ENCODE measurements around the gene AMOT.

Gene AMOT

DNA sequence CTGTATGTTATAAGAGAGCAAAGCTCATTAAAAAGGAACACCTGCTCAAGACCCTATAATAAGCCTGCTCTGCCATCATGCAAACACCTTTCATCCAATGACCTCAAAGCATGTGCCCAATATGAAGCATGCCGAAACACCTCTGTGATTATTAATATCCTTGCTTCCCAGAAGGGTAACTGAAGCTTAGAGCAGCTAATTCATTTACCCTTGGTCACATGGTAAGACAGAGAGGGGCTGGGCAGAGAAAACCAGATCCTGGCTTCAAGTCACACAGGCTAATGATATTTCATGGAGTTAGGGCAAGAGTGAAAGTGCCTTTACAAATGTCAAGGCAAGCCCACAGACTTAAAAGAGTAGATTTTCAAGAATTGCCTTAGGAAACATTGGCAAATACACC lies 5.6 kb downstream of the AMOT start:
- Histone ChIP-seq H3K4me1 (ENCODE audit: control insufficient read depth, insufficient read depth, low read length) (peaks cover 16% of the 10 kb centered on the region), H3K9me3 (ENCODE audit: control insufficient read depth, insufficient read depth, low read length) (no peaks in the 10 kb centered on the region), H3K4me3 (ENCODE audit: low read depth, low read length) (no peak overlapping the region), H3K9ac (ENCODE audit: low read depth, low read length) (no peak overlapping the region), H3K36me3 (ENCODE audit: control insufficient read depth, insufficient read depth, low read length) (no peaks in the 10 kb centered on the region), H3K27me3 (ENCODE audit: control insufficient read depth, insufficient read depth, low read length) (peaks cover 46% of the 10 kb centered on the region)

DNA sequence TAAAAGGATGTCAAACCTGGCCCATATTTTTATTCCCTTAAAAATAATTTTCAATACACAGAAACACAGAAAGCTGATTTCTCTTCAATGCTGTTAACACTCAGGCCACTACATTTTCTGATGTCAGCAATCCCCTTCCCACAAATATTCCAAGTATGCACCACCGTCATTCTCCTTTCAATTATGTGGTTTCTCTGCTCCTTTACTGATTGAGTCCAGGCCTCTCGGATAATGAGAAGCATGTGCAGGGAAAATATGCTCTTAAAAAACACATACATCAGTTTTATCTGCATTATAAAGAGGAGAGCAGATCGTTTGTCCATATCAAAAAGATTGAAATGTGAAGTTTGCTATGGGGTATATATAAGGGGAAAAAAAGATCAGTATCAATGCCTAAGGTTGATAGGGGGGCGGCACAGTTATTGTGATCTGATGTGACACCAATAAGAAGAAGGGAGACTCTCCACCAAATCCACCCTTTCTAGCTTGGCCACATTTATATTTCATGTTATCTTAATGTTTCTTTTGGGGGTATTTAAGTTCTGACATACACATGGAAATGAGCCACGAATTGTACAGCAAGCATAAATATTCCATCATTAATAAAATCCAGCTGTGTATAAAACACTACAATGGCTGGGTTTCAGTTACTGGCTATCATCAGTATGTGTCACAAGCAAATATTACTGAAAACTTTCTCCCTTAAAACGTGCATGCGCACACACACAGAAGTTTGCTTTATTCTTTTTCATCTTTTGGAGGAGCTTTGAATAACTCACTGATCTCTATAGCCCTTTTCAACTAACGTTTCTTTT lies 6.4 kb downstream of the AMOT start:
- Histone ChIP-seq H3K36me3 (ENCODE audit: control insufficient read depth, insufficient read depth, low read length) (no peaks in the 10 kb centered on the region), H3K4me3 (ENCODE audit: low read depth, low read length) (no peak overlapping the region), H3K9me3 (ENCODE audit: control insufficient read depth, insufficient read depth, low read length) (no peaks in the 10 kb centered on the region), H3K9ac (ENCODE audit: low read depth, low read length) (no peak overlapping the region), H3K4me1 (ENCODE audit: control insufficient read depth, insufficient read depth, low read length) (peaks cover 16% of the 10 kb centered on the region), H3K27me3 (ENCODE audit: control insufficient read depth, insufficient read depth, low read length) (peaks cover 38% of the 10 kb centered on the region)

GRCh38 chrX:112832481-112833095 lies 8.0 kb downstream of the AMOT start:
- no peaks in the 10 kb centered on the region for H3K36me3 ChIP-seq (ENCODE audit: control insufficient read depth, insufficient read depth, low read length)
- H3K27me3 ChIP-seq (ENCODE audit: control insufficient read depth, insufficient read depth, low read length), result peaks cover 21% of the 10 kb centered on the region
- H3K9me3 ChIP-seq (ENCODE audit: control insufficient read depth, insufficient read depth, low read length), result no peaks in the 10 kb centered on the region
- no peak overlapping the region for H3K9ac ChIP-seq (ENCODE audit: low read depth, low read length)
- H3K4me3 ChIP-seq (ENCODE audit: low read depth, low read length), result no peak overlapping the region
- peaks cover 10% of the 10 kb centered on the region for H3K4me1 ChIP-seq (ENCODE audit: control insufficient read depth, insufficient read depth, low read length)

DNA sequence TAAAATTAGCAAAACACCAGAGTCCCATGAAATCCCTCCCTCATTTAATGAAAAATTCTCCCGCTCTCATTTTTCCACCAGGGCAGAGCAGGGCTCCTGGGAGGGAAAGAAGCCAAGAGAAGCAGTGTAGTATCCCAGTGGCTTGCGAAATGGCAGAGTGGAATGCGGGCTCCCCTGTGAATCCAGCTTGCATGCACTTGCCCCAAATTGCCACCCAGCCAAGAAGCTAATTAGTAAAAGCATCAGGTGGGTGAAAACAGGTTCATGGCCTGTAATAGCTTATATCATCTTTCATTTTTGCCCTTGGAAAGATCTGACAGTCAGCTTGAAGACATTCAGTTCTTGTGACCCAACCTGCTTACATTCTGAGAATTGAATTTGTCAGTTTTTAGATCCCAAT lies 10.1 kb downstream of the AMOT start:
- Histone ChIP-seq H3K4me1 (ENCODE audit: control insufficient read depth, insufficient read depth, low read length) (peaks cover 7% of the 10 kb centered on the region), H3K36me3 (ENCODE audit: control insufficient read depth, insufficient read depth, low read length) (no peaks in the 10 kb centered on the region), H3K9me3 (ENCODE audit: control insufficient read depth, insufficient read depth, low read length) (no peaks in the 10 kb centered on the region), H3K4me3 (ENCODE audit: low read depth, low read length) (no peak overlapping the region), H3K27me3 (ENCODE audit: control insufficient read depth, insufficient read depth, low read length) (peaks cover 7% of the 10 kb centered on the region), H3K9ac (ENCODE audit: low read depth, low read length) (no peak overlapping the region)

GRCh38 chrX:112827292-112827903 lies 13.2 kb downstream of the AMOT start:
- H3K9ac ChIP-seq (ENCODE audit: low read depth, low read length), result no peak overlapping the region
- H3K27me3 ChIP-seq (ENCODE audit: control insufficient read depth, insufficient read depth, low read length), result no peaks in the 10 kb centered on the region
- H3K9me3 ChIP-seq (ENCODE audit: control insufficient read depth, insufficient read depth, low read length), result no peaks in the 10 kb centered on the region
- no peaks in the 10 kb centered on the region for H3K4me1 ChIP-seq (ENCODE audit: control insufficient read depth, insufficient read depth, low read length)
- no peak overlapping the region for H3K4me3 ChIP-seq (ENCODE audit: low read depth, low read length)
- no peaks in the 10 kb centered on the region for H3K36me3 ChIP-seq (ENCODE audit: control insufficient read depth, insufficient read depth, low read length)

- Histone ChIP-seq H3K36me3 (ENCODE audit: control insufficient read depth, insufficient read depth, low read length) (no peaks in the 10 kb centered on the region), H3K4me3 (ENCODE audit: low read depth, low read length) (no peak overlapping the region), H3K4me1 (ENCODE audit: control insufficient read depth, insufficient read depth, low read length) (no peaks in the 10 kb centered on the region), H3K9ac (ENCODE audit: low read depth, low read length) (no peak overlapping the region), H3K27me3 (ENCODE audit: control insufficient read depth, insufficient read depth, low read length) (no peaks in the 10 kb centered on the region), H3K9me3 (ENCODE audit: control insufficient read depth, insufficient read depth, low read length) (no peaks in the 10 kb centered on the region)
Measured at GRCh38 chrX:112826023-112826422, 14.6 kb downstream of the AMOT start.

DNA sequence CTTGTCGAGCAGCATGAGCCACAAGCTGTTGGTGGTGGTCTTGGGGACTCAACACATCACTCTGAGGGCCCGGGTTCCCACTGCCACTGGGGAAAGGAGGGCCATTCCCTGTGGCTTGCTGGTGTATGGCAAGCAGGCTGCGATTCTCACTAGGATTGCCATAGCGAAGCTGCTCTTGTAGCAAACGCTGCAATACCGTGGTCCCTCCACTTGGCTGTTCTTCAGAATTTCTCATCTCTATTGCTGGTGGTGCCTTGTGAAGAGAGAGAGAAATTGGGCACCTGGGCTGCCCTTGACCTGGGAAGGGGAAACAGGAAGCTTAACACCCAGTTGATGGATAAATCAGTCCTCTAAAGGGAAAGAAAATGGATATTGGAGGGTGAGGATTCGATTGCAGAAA lies 17.7 kb downstream of the AMOT start:
- no peaks in the 10 kb centered on the region for H3K27me3 ChIP-seq (ENCODE audit: control insufficient read depth, insufficient read depth, low read length)
- H3K4me3 ChIP-seq (ENCODE audit: low read depth, low read length), result no peak overlapping the region
- no peak overlapping the region for H3K9ac ChIP-seq (ENCODE audit: low read depth, low read length)
- peaks cover 8% of the 10 kb centered on the region for H3K4me1 ChIP-seq (ENCODE audit: control insufficient read depth, insufficient read depth, low read length)
- no peaks in the 10 kb centered on the region for H3K9me3 ChIP-seq (ENCODE audit: control insufficient read depth, insufficient read depth, low read length)
- H3K36me3 ChIP-seq (ENCODE audit: control insufficient read depth, insufficient read depth, low read length), result no peaks in the 10 kb centered on the region

DNA sequence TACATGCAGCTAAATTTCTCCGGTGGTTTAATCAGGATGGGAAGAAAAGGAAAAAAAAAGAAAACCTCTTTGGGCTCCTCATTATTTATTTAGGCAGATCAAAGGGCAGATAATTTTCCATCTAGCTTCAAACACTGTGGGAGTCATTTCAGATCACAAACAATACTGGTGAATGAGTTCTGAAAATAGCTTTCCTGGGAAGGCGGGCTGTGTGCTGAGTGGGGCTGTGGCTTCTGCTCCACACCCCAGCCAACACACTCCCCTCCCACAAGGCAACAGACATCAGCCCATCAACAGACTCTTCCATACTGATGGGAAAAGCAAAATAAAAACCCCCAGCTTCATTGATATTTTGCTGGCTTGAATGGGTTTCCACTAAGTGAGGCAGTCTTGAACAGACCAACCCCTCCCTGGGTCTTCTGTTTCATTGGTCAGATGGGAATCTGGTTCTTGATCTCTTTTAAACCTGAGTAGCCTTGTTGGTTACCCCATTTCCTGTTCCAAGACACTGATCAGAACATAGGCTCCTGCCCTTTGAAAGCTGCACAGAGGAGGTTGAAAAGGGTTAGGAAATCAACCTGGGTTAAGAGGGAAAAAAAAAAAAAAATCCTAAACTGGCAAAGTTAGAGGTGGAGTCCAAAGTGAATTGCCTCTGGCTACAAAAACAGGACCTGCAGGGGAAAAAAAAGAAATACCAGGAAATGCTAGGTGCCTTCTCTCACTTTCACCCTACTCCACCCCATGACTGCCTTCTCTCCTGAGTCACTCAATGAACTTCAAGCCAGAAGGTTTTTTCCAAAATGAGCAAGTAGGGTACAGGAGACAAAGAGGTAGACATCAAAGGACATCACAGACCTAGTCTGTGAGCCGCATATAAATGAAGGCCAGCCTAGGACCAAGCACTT lies 20.0 kb downstream of the AMOT start:
- Histone ChIP-seq H3K9me3 (ENCODE audit: control insufficient read depth, insufficient read depth, low read length) (no peaks in the 10 kb centered on the region), H3K27me3 (ENCODE audit: control insufficient read depth, insufficient read depth, low read length) (no peaks in the 10 kb centered on the region), H3K4me1 (ENCODE audit: control insufficient read depth, insufficient read depth, low read length) (peaks cover 8% of the 10 kb centered on the region), H3K36me3 (ENCODE audit: control insufficient read depth, insufficient read depth, low read length) (no peaks in the 10 kb centered on the region), H3K4me3 (ENCODE audit: low read depth, low read length) (no peak overlapping the region), H3K9ac (ENCODE audit: low read depth, low read length) (no peak overlapping the region)

GRCh38 chrX:112819813-112820212 lies 20.8 kb downstream of the AMOT start:
- Histone ChIP-seq H3K4me1 (ENCODE audit: control insufficient read depth, insufficient read depth, low read length) (peaks cover 8% of the 10 kb centered on the region), H3K27me3 (ENCODE audit: control insufficient read depth, insufficient read depth, low read length) (no peaks in the 10 kb centered on the region), H3K9ac (ENCODE audit: low read depth, low read length) (no peak overlapping the region), H3K36me3 (ENCODE audit: control insufficient read depth, insufficient read depth, low read length) (no peaks in the 10 kb centered on the region), H3K9me3 (ENCODE audit: control insufficient read depth, insufficient read depth, low read length) (no peaks in the 10 kb centered on the region), H3K4me3 (ENCODE audit: low read depth, low read length) (no peak overlapping the region)

- Histone ChIP-seq H3K27me3 (ENCODE audit: control insufficient read depth, insufficient read depth, low read length) (no peaks in the 10 kb centered on the region), H3K4me1 (ENCODE audit: control insufficient read depth, insufficient read depth, low read length) (peaks cover 10% of the 10 kb centered on the region), H3K9ac (ENCODE audit: low read depth, low read length) (no peak overlapping the region), H3K9me3 (ENCODE audit: control insufficient read depth, insufficient read depth, low read length) (no peaks in the 10 kb centered on the region), H3K4me3 (ENCODE audit: low read depth, low read length) (no peak overlapping the region), H3K36me3 (ENCODE audit: control insufficient read depth, insufficient read depth, low read length) (no peaks in the 10 kb centered on the region)
Measured at GRCh38 chrX:112819008-112819640, 21.5 kb downstream of the AMOT start.

All from iPS-15b (cell line).